Activated CD4-positive, CD25-positive, alpha-beta regulatory T cell (primary cell): ENCODE data around the gene COMMD1.
"Not testable (repeated sequence)": the region's sequence is repeated elsewhere in the genome, so short reads cannot be mapped to it uniquely, and the experiment has no call there.

Experiments used
- DNase-seq, 4 experiments: peaks; one replicate each; lab custom pipeline; 2025; lab: John Stamatoyannopoulos, UW

Gene COMMD1

DNA sequence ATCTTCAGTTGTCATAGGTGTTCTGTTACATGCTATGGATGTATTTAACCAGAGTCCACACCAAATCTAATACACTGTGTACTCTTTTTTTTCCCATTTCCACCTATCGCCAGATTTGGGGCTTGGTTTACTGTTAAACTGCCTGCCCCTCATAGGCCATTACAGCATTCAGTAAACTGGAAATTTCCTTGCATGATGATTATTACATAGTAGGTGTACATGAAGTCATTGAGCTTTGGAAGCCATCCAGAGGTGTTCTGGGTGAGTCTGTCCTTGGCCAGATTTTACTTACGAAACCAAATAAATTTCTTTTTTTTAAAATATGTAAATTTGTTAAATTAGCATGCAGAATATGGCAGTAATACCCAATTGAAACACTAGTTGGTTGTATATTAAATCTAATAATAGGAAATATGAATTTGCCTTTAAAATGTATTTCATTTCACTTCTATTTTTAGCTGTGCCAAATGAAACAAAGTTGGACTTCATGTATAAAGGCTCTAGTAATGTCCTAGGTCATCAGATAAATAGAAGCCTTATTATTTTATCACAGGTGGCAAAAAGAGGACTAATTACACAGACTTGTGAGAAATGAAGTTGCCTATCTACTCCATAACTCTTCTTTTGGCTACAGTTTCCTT, 60.7 kb downstream of the COMMD1 start:
- DNase-seq, result no peak

DNA sequence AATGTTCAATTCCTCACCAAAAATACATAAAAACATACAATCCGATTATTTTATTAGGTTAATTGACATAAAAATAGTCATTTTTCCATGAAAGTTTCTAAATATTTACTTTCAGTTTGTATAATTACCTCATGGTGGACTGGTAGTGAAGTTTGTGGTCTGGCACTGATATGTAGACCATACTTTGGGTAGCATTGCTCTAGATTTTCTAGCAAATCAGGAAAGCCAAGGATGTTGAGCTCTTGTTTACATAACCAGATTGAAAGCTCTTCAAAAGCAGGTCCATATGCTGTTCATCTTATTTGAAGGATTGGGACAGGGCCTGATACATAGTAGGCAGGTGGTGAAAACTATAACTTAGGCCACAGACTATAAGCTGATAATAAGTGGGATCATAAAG, 61.8 kb downstream of the COMMD1 start:
- no peak for DNase-seq

DNA sequence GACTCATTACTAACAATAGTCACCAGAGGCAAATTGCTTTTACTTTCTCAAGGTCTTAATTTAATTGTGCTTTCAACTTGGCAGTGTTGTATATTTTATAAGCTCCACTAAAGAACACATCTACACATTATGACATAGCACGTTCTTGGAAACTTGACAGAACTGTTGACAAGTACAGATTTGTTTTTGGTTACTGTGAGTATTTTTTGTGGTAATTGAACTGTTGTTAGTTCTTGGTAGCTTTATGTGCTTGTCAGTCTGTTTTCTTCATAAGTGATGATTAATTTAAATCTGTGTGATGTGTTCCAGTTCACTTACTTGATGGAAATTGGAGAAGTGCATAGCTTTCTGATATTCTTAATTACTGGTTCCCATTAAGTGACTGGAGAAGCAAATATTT, 63.9 kb downstream of the COMMD1 start:
- no peak for DNase-seq

DNA sequence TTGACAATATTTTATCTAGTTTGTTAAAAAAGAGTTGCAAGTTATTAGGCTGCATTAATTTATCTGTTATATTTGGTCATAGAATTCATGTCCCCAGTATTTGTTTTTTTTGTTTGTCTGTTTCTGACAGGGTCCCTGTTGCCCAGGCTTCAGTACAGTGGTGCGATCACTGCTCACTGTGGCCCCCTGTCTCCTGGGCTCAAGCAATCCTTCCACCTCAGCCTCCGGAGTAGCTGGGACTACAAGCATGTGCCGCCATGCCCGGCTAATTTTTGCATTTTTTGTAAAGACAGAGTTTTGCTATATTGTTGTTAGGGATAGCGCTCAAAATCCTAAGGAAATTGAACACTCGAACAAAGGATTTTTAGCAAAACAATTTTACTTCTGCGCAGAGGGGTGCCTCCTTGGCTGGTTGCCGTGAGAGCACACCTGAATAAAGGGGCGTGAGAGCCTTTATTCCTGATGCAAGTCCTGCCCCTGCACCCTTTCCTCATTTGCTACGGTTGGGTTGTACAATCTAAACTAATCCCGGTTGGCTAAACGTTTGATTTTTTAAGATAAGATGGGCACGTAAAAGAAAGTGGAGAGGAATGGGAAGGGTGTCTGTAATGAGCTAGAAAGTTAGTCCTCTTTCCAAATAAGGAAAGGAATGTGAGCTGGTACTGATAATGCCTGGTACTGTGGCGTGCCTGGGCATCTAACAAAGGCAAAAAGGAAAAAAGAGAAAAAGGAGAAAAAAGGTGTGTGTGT, 65.5 kb downstream of the COMMD1 start:
- no peak for DNase-seq

DNA sequence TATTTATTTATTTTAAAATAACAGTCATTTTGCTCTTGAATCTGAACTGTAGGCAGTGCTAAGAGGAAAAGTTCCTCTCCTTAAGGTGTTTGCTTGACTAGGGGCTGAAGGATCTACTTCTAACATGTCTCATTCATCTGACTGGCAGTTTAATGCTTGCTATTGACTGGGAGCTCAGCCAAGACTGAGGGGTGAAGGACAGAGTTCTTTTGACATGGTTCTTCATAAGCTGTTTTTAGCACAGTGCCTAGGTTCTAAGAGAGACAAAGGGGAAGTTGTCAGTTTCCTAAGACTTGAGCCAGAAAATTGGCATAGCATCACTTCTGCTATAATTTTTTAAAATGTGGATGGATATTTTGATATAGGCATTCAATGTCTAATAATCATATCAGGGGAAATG, 73.0 kb downstream of the COMMD1 start:
- no peak for DNase-seq

DNA sequence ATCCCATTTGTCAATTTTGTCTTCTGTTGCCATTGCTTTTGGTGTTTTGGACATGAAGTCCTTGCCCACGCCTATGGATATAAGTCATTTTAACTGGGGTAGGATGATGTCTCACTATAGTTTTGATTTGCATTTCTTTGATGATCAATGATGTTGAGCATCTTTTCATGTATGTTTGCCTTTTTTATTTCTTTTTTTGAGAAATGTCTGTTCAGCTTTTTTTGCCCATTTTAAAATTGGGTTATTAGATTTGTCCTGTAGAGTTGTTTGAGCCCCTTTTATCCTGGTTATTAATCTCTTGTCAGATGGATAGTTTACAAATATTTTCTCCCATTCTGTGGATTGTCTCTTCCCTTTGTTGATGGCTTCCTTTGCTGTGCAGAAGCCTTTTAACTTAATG, 75.3 kb downstream of the COMMD1 start:
- no peak for DNase-seq

DNA sequence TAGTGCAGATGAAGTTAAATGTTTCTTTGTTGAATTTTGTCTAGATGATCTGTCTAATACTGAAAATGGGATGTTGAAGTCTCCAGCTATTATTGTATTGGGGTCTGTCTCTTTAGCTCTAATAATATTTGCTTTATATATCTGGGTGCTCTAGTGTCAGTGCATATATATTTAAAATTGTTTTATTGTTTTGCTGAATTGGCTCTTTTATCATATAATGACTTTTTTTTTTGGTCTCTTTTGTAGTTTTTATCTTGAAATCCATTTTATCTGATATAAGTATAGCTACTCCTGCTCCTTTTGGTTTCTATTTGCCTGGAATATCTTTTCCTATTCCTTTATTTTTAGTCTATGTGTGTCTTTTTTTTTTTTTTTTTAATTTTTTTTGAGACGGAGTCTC, 79.2 kb downstream of the COMMD1 start:
- DNase-seq, result no peak

DNA sequence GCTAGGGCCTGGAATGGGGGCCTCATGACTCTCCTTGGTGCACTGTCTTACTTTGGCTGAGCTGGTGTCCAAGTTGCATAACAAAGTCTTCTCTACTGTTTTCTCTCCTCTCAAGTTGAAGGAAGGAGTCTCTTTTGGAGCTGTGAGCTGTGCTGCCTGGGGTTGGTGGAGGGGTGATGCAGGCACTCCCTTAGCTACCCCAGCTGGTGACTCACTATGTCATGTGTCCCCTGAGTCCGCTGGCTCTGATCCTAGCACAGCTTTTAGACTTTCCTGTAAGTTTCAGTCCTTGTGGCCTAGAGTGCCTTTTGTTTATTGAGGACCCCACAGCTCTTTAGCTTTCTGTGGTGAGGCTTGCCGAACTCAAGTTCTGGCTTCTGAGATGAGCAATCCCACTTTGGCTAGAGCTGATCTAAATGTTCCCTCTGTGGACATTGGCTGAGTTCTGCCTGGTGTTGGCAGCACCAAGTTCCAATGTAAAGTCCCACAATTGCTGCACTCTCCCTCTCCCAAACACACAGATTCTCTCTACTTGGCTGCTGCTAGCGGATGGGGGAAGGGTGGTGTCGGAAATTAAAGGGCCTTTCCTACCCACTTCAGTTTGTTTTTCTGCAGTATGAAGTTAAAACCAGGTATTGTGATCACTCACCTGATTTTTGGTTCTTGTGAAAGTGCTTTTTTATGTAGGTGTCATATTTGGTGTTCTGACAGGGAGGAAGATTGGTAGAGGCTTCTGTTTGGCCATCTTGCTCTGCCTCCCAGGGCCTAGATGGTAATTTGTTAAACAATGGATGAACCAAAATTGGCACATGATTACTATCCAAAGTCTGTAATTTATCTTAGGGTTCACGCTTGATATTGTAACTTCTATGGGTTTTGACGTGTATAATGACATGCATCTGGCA, 83.2 kb downstream of the COMMD1 start:
- DNase-seq, result no peak

DNA sequence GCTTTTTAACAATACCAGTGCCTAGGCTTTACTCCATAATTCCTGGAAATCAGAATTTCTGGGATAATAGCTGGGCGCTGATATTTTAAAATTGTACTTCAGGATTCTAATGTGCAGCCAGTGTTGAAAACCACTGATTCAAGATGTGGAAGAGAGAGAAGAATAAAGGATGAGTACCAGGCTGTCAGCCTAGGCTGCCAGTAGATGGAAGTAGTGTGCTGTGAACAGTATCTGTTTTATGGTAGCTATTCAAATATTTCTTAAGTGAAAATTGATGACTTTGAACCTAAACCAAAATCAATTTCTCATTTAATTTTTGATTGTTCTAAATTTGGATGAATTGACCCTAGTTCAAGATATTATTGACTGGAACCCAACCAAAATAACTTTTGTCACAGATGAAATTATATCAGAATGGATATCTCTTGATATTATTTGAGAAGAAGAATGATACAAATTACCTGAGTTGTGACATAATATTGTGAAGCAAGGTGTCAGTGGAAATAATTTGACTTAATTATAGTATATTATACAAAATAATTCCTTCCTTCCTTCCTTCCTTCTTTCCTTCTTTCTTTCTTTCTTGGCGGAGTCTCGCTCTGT, 88.0 kb downstream of the COMMD1 start:
- no peak for DNase-seq

DNA sequence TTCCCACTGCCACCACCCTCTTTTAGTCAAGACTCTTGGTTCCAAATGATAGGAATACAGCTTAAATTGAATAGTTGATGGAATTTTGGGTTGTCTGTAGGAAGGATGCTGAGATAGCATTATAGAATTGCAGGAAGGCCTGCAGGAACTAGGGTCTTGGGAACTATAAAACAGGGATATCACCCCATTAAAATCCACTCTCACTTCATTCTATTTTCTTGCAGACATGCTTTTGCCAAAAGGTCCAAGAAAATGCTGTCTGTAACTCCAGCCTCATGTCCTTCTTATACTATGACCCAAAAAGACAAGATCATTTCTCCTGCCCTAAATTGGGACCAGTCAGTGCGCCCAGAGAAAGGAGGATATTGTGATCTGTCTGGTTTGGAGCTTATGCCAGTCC, 89.1 kb downstream of the COMMD1 start:
- DNase-seq, result no peak

DNA sequence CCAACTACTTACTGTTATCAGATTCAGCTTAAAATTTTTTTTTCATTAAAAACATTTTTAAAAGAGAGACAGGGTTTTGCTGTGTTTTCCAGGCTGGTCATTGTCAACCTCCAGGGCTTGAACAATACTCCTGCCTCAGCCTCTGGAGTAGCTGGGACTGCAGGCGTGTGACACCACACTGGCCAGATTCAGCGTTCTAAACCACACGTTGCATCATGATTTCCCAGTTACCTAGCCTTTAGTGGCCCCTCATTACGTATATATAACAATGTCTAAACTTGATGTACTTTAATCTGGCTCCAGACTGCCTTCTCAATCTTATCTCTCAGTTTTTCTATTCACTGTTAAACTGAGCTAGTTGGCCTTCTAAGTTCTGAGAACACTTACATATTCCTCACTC, 89.6 kb downstream of the COMMD1 start:
- no peak for DNase-seq

DNA sequence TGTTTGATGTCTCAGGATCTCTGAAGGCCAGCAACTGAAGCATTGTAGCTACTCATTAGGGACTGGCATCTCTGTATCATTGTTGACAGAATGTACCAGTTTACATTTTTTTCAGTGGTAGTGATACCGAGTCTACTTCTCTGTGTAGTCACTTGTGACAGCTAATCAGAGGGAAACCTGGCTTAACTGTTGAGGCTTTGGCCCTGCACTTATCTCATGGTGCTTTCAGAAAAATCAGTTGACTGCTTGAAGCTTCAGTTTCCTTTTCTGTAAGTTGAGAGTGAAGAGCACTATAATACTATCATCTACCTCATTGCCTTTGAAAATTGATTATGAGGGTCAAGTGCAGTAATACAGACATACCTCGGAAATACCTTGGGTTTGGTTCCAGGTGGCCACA, 90.0 kb downstream of the COMMD1 start:
- DNase-seq, result no peak

DNA sequence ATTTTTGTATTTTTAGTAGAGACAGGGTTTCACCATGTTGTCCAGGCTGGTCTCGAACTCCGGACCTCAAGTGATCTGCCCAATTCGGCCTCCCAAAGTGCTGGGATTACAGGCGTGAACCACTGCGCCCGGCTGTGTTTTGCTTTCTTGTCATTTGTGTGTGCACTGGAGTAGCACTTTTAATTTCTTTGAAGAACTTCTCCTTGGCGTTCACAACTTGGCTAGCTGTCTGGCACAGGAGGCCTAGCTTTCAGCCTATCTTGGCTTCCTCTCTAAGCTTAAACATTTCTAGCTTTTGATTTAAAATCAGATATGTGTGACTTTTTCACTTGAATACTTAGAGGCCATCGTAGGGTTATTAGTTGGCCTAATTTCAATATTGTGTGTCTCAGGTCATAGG, 93.0 kb downstream of the COMMD1 start:
- no peak for DNase-seq

DNA sequence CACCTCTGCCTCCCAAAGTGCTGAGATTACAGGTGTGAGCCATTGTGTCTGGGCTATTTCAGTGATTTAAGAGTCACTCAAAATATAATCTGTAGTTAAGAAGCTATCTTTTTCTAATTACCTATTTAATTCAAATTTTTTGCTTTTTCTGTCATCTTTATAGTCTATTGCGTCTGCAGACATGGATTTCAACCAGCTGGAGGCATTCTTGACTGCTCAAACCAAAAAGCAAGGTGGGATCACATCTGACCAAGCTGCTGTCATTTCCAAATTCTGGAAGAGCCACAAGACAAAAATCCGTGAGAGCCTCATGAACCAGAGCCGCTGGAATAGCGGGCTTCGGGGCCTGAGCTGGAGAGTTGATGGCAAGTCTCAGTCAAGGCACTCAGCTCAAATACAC, 95.1 kb downstream of the COMMD1 start:
- no peak for DNase-seq

DNA sequence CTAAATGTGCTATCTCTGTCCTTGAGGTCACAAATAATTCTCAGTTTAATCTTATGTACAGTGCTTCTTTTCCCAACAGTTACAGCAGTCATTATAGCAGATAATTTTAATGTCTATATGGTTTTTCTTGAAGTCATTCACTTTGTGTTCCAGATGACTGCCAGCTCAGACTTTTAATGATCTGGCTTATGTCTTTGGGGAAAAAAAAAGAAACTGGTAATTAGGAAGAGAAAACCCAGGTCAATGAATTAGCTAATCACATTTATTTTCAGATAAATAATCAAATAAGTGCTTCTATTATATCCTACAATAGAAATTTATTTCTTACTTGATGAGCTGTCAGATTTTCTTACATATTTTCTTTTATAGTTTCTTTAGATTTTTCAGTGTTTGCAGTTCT, 96.0 kb downstream of the COMMD1 start:
- DNase-seq, result no peak

DNA sequence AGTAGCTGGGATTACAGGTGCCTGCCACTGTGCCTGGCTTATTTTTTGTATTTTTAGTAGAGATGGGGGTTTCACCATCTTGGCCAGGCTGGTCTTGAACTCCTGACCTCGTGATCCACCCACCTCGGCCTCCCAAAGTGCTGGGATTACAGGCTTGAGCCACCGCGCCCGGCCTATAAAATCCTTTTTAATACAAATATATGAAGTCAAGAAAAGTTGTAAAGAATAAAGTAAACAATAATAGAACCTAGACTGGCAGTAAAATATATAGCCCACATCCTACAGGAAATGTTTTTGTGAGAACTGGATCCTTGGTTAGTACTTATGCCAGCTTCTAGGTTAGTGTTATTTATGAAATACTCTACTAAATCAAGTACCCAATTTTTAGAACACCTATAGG, 99.0 kb downstream of the COMMD1 start:
- DNase-seq, result not testable (repeated sequence)

DNA sequence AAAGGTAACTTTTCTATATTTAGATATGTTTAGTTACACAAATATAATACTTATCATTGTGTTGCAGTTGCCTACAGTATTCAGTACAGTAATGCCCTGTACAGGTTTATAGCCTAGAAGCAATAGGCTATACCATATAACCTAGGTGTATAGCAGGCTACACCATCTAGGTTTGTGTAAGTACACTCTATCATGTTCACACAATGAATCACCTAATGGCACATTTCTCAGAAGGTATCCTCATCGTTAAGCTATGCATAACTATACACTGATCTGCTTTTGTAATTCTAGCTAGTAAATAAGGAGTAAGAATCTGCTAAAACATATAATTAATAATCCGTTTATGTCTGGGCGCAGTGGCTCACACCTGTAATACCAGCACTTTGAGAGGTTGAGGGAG, 102.1 kb downstream of the COMMD1 start:
- DNase-seq, result no peak

DNA sequence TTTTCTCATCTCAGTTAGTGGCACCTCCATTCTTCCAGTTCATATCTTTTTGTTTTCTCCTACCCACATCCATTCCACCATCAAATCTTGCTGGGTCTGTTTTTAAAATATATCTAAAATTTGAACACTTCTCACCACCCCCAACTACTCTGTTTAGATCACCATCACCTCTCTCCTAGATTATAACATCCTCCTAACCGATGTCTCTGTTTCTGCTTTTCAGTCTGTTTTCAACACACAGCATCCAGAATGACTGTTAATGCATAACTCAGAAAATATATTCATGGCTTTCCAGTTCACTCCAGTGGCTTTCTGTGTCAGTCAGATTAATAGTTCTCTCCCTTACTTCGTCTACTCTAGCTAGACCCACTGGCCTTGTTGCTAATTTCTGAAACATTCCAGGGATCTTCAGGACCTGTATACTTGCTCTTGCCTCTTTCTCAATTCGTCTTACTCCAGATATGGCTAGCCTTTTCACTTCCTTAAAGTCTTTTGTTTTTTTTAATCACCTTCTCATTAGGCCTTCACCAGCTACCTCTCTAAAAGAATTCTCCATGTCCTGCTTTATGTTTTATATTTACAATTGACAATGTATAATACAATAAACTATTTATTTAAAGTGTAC, 105.3 kb downstream of the COMMD1 start:
- no peak for DNase-seq

DNA sequence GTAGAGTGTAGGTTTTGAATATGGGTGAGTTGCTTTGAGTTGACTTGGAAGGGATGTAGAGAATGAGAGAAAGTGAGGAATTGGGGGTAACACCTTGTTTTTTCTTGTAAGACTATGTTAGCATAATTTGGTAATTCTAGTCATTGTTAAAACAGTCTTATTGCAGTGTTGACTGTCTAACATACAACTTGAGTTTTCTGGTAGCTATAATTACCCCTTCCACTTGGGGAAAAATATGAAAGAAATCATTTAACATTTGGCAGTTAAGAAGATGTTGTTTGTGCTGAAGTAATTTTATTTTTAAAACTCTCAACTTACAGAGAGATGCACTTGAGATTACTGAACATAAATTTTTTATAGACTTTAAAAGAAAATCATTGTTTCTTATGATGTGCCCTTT, 108.2 kb downstream of the COMMD1 start:
- DNase-seq, result no peak

DNA sequence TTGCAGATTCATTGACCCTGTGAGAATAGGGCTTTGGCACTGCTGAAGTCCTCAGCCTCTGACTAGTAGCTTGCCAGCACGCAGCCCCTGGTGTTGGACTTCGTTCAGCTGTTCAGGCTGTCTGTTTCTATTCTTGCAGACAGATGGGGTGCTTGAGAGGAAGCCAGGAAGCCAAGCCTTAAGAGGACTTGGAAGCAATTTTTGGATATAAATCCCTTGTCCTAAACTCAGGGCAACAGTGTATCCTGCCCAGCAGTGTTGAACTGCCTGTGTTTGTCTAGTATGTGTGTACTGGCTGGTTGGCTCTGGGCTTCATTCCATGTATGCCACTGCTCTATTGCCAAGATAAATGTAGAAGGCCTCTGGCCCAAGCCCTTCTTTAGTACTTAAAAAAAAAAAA, 108.6 kb downstream of the COMMD1 start:
- DNase-seq, result no peak

DNA sequence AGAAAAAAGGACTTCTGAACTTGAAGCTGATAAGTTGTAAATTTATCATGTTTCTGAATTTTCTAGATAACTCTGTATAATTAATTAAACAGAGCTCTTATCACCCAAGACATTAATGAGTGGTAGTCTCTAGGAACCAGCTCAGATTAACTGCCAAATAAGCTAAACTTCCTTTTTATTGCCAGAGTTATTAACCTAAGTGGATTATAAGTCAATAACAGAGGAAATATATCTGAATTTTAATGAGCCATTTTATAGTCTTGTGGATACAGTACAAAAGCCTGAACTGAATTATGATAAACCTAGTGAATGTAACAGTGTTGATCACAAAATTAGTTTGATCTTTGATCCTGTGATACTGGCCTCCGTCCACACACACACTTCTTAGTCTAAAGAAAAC, 111.5 kb downstream of the COMMD1 start:
- no peak for DNase-seq

DNA sequence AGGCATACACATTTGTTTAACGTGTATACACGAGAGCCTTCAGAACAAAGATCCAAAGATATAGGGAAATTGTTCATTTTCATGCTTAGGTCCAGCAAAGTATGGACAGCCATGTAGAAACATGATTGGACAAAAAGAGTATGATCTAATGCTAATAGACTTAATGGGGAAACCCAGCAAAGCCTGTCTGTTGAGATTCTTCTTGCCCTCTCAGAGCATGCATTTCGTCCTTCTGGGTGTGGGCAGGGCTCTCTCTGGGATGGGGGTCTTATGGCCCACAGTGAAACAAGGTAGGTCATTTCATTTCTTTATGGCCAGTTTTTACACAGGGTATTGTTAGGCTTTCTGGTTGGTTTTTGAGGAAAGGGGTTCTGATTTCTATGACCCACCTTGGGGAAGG, 124.4 kb downstream of the COMMD1 start:
- no peak for DNase-seq
